ENCODE measurements around the gene CUX1.

Gene CUX1

DNA sequence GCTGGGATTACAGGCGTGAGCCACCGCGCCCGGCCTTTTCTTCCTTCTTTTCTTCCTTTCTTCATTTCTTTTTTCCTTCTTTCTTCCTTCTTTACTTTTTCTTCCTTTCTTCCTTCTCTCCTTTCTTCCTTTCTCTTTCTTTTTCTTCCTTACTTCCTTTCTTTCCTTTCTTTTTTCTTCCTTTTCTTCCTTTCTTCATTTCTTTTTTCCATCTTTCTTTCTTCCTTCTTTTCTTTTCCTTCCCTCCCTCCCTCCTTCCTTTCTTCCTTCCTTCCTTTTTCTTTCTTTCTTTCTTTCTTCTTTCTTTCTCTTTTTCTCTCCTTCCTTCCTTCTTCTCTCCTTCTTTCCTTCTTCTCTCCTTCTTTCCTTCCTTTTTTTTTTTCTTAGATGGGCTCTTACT, 47.0 kb upstream of the CUX1 start:
- no peak for ATAC-seq
- no peak for TF ChIP-seq GLIS3 (CRISPR knock-in tag; IDR thresholded peaks at IDR 0.05)
- TF ChIP-seq ZNF70 (CRISPR knock-in tag; IDR thresholded peaks at IDR 0.05), result no peak

DNA sequence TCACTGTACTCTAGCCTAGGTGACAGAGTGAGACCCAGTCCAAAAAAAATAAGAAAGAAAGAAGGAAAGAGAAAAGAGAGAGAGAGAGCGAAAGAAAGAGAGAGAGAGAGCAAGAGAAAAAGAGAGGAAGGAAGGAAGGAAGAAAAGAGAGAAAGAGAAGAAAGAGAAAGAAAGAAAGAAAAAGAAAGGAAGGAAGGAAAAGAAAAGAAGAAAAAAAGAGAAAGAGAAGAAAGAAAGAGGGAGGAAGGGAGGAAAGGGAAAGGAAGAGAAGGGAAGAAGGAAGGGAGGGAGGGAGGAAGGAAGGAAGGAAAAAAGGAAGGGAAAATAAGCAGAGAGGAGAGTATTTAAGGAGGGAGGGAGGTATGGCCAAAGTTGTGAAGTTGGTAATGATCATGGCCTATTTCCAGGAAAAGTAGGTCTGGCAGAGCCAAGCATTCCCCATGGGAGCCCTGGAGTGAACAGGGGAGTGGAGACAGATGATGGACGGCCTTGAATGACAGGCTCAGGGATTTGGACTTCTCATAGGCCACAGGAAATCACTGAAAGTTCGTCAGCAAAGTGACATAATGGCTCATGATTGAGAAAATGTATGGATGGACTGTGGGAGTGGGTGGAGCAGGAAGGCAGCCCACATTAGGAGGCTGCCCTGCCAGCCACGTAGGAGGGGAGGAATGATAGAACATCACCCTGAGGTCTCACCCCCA, 44.8 kb upstream of the CUX1 start:
- TF ChIP-seq ZC3H10 (CRISPR knock-in tag; IDR thresholded peaks at IDR 0.05) (no peak), TOX (CRISPR knock-in tag; IDR thresholded peaks at IDR 0.05; ENCODE audit: borderline replicate concordance) (no peak), ISL1 (CRISPR knock-in tag; IDR thresholded peaks at IDR 0.05) (no peak), ZNF70 (CRISPR knock-in tag; IDR thresholded peaks at IDR 0.05) (no peak), ESRRG (CRISPR knock-in tag; IDR thresholded peaks at IDR 0.05) (no peak), ZFP3 (CRISPR knock-in tag; IDR thresholded peaks at IDR 0.05) (no peak), OSR1 (CRISPR knock-in tag; IDR thresholded peaks at IDR 0.05) (no peak), TCF4 (CRISPR knock-in tag; IDR thresholded peaks at IDR 0.05; ENCODE audit: borderline replicate concordance) (no peak), GLIS3 (CRISPR knock-in tag; IDR thresholded peaks at IDR 0.05) (no peak)
- TF ChIP-seq, protein P1, sequence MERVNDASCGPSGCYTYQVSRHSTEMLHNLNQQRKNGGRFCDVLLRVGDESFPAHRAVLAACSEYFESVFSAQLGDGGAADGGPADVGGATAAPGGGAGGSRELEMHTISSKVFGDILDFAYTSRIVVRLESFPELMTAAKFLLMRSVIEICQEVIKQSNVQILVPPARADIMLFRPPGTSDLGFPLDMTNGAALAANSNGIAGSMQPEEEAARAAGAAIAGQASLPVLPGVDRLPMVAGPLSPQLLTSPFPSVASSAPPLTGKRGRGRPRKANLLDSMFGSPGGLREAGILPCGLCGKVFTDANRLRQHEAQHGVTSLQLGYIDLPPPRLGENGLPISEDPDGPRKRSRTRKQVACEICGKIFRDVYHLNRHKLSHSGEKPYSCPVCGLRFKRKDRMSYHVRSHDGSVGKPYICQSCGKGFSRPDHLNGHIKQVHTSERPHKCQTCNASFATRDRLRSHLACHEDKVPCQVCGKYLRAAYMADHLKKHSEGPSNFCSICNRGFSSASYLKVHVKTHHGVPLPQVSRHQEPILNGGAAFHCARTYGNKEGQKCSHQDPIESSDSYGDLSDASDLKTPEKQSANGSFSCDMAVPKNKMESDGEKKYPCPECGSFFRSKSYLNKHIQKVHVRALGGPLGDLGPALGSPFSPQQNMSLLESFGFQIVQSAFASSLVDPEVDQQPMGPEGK (CRISPR knock-in tag; IDR thresholded peaks at IDR 0.05; ENCODE audit: borderline replicate concordance), result no peak
- ATAC-seq, result no peak; the same call in 2 of the 3 replicates

DNA sequence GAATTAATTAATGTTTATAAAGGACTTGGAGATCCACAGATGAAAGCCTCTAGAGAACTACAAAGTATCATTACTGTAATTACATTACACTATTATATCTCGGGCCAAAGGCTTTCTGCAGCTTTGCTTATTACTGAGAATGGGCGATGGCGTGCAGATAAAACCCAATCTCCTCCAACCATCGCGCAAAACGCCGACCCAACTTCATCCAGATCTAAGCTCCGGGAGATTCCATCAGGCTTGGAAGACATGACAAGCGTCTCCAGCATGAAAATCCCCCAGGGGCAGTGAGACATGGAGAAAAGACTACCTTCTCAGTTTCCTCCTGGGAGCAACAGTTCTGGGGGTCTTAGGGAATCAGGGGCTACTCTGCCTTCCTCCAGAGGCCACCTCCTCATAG, 42.2 kb upstream of the CUX1 start:
- TF ChIP-seq PPARA (CRISPR knock-in tag; IDR thresholded peaks at IDR 0.05; ENCODE audit: borderline replicate concordance), result no peak
- TF ChIP-seq BACH2 (CRISPR knock-in tag; IDR thresholded peaks at IDR 0.05; ENCODE audit: borderline replicate concordance), result no peak
- no peak for ATAC-seq

DNA sequence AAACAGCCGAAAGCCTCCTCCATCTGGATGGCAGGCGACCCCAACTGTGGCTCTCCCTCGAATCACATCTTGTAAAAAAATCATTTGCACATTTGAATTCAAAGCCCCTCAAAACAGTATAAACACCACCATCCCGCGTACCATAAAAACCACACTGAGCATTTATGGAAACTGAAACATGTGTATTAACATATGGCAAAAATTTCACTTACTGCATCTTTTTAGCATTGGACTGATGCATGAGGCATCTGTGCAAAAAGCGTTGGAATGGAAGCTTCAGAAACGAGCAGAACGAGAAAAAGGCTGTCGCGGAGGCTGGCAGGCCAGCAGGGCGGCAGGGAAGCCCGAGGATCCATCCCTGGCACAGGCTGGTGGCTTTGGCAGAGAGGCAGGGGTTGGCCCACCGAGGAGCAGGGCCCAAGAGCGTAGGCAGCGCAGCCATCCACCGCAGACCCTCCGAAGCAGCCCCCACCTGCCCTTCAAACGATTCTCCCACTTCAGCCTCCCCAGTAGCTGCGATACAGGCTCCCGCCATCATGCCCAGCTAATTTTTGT, 39.3 kb upstream of the CUX1 start:
- ATAC-seq, result no peak
- no peak for TF ChIP-seq RARB (CRISPR knock-in tag; IDR thresholded peaks at IDR 0.05)
- TF ChIP-seq TOX (CRISPR knock-in tag; IDR thresholded peaks at IDR 0.05; ENCODE audit: borderline replicate concordance), result no peak
- TF ChIP-seq ZNF565 (CRISPR knock-in tag; conservative IDR thresholded peaks at IDR 0.05; ENCODE audit: low read depth), result no peak
- TF ChIP-seq, protein P2, sequence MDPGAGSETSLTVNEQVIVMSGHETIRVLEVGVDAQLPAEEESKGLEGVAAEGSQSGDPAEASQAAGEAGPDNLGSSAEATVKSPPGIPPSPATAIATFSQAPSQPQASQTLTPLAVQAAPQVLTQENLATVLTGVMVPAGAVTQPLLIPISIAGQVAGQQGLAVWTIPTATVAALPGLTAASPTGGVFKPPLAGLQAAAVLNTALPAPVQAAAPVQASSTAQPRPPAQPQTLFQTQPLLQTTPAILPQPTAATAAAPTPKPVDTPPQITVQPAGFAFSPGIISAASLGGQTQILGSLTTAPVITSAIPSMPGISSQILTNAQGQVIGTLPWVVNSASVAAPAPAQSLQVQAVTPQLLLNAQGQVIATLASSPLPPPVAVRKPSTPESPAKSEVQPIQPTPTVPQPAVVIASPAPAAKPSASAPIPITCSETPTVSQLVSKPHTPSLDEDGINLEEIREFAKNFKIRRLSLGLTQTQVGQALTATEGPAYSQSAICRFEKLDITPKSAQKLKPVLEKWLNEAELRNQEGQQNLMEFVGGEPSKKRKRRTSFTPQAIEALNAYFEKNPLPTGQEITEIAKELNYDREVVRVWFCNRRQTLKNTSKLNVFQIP (CRISPR knock-in tag; IDR thresholded peaks at IDR 0.05; ENCODE audit: borderline replicate concordance, low read depth), result no peak
- TF ChIP-seq, protein P3, sequence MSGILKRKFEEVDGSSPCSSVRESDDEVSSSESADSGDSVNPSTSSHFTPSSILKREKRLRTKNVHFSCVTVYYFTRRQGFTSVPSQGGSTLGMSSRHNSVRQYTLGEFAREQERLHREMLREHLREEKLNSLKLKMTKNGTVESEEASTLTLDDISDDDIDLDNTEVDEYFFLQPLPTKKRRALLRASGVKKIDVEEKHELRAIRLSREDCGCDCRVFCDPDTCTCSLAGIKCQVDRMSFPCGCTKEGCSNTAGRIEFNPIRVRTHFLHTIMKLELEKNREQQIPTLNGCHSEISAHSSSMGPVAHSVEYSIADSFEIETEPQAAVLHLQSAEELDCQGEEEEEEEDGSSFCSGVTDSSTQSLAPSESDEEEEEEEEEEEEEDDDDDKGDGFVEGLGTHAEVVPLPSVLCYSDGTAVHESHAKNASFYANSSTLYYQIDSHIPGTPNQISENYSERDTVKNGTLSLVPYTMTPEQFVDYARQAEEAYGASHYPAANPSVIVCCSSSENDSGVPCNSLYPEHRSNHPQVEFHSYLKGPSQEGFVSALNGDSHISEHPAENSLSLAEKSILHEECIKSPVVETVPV (CRISPR knock-in tag; IDR thresholded peaks at IDR 0.05), result no peak
- no peak for TF ChIP-seq ZNF8 (CRISPR knock-in tag; IDR thresholded peaks at IDR 0.05)
- TF ChIP-seq SNAI2 (CRISPR knock-in tag; IDR thresholded peaks at IDR 0.05), result no peak
- no peak for TF ChIP-seq ISL1 (CRISPR knock-in tag; IDR thresholded peaks at IDR 0.05)
- TF ChIP-seq, protein P4, sequence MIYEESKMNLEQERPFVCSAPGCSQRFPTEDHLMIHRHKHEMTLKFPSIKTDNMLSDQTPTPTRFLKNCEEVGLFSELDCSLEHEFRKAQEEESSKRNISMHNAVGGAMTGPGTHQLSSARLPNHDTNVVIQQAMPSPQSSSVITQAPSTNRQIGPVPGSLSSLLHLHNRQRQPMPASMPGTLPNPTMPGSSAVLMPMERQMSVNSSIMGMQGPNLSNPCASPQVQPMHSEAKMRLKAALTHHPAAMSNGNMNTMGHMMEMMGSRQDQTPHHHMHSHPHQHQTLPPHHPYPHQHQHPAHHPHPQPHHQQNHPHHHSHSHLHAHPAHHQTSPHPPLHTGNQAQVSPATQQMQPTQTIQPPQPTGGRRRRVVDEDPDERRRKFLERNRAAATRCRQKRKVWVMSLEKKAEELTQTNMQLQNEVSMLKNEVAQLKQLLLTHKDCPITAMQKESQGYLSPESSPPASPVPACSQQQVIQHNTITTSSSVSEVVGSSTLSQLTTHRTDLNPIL (CRISPR knock-in tag; IDR thresholded peaks at IDR 0.05; ENCODE audit: low read depth), result no peak
- no peak for TF ChIP-seq PPARA (CRISPR knock-in tag; IDR thresholded peaks at IDR 0.05; ENCODE audit: borderline replicate concordance)
- TF ChIP-seq ARNTL (CRISPR knock-in tag; IDR thresholded peaks at IDR 0.05; ENCODE audit: borderline replicate concordance, low read depth), result no peak

DNA sequence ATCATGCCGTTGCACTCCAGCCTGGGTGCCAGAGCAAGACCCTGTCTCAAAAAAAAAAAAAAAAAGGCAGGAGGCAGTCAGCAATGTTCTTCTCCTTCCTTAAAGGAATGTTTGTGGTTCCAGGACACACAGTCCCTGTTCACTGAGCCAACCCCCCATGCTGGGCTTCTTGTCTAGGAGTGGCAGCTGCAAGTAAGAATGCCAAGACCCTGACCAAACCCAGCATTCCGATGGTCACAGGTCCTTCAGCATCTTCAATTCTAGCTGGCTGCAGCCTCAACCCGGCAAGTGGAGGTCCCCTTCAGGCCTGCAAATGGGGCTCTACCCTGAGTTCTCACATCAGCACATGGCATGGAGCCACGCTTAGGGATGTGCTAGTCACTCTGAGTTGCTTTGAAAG, 38.2 kb upstream of the CUX1 start:
- ATAC-seq, result no peak
- TF ChIP-seq ZNF8 (CRISPR knock-in tag; IDR thresholded peaks at IDR 0.05) (no peak), GLIS3 (CRISPR knock-in tag; IDR thresholded peaks at IDR 0.05) (no peak), CSDC2 (CRISPR knock-in tag; IDR thresholded peaks at IDR 0.05) (no peak), TOX (CRISPR knock-in tag; IDR thresholded peaks at IDR 0.05; ENCODE audit: borderline replicate concordance) (no peak), BACH2 (CRISPR knock-in tag; IDR thresholded peaks at IDR 0.05; ENCODE audit: borderline replicate concordance) (no peak), ARNTL (CRISPR knock-in tag; IDR thresholded peaks at IDR 0.05; ENCODE audit: borderline replicate concordance, low read depth) (no peak), ZFP3 (CRISPR knock-in tag; IDR thresholded peaks at IDR 0.05) (no peak), PPARA (CRISPR knock-in tag; IDR thresholded peaks at IDR 0.05; ENCODE audit: borderline replicate concordance) (no peak), ZNF70 (CRISPR knock-in tag; IDR thresholded peaks at IDR 0.05) (no peak), ISL1 (CRISPR knock-in tag; IDR thresholded peaks at IDR 0.05) (no peak), ZNF565 (CRISPR knock-in tag; conservative IDR thresholded peaks at IDR 0.05; ENCODE audit: low read depth) (no peak), SNAI2 (CRISPR knock-in tag; IDR thresholded peaks at IDR 0.05) (no peak), RARB (CRISPR knock-in tag; IDR thresholded peaks at IDR 0.05) (no peak), ZC3H10 (CRISPR knock-in tag; IDR thresholded peaks at IDR 0.05) (no peak), ESRRG (CRISPR knock-in tag; IDR thresholded peaks at IDR 0.05) (no peak), OSR1 (CRISPR knock-in tag; IDR thresholded peaks at IDR 0.05) (no peak)
- TF ChIP-seq, protein P3 (CRISPR knock-in tag; IDR thresholded peaks at IDR 0.05), result no peak

Measured in SK-N-SH treated with all-trans-retinoic acid at 6 μM for 48 hours (cell line).